Osteocyte (in vitro differentiated cells): Measurements from ENCODE around the gene WARS2. TPM values are rescaled to one million over a fixed set of nuclear protein-coding genes. Genes with fewer than 3 reads are reported as not detected.
"Not testable (repeated sequence)": the region's sequence is repeated elsewhere in the genome, so short reads cannot be mapped to it uniquely, and the experiment has no call there.

ENCODE experiments used
- DNase-seq: peaks from one replicate; pipeline ENCODE4 v3.0.0; 2021; ENCODE audit warnings: mixed read lengths; ENCODE audit not compliant: unreplicated experiment; ENCODE audit errors: extremely low spot score
- H3K27ac Mint-ChIP-seq: one replicate; pipeline ENCODE4 v1.8.0; 2021; ENCODE audit warnings: mild to moderate bottlenecking, mixed read lengths; ENCODE audit not compliant: unreplicated experiment
- H3K27me3 Mint-ChIP-seq: one replicate; pipeline ENCODE4 v1.8.0; 2021; ENCODE audit warnings: mixed read lengths; ENCODE audit not compliant: unreplicated experiment
- H3K36me3 Mint-ChIP-seq: one replicate; pipeline ENCODE4 v1.8.0; 2021; ENCODE audit warnings: mixed read lengths; ENCODE audit not compliant: unreplicated experiment
- H3K4me1 Mint-ChIP-seq: one replicate; pipeline ENCODE4 v1.8.0; 2021; ENCODE audit warnings: mixed read lengths; ENCODE audit not compliant: unreplicated experiment
- H3K4me3 Mint-ChIP-seq: one replicate; pipeline ENCODE4 v1.8.0; 2021; ENCODE audit warnings: mild to moderate bottlenecking, moderate library complexity, mixed read lengths; ENCODE audit not compliant: unreplicated experiment
- H3K9me3 Mint-ChIP-seq: one replicate; pipeline ENCODE4 v1.8.0; 2021; ENCODE audit warnings: mixed read lengths; ENCODE audit not compliant: unreplicated experiment
- total RNA-seq: library from RNA; stranded (reverse); gene quantifications from 2 replicates; pipeline ENCODE4 v1.2.1, GENCODE V29; 2021
- TF ChIP-seq, protein P1 (sequence below): fragments of 200-600 bp; sonication (generic); IDR thresholded peaks from 2 replicates; pipeline ENCODE4 v1.5.0; 2021; ENCODE audit warnings: antibody characterized with exemption, mild to moderate bottlenecking, moderate library complexity

Gene WARS2
- total RNA-seq, 1 donor from 2014 or later, result 13.2 TPM

DNA sequence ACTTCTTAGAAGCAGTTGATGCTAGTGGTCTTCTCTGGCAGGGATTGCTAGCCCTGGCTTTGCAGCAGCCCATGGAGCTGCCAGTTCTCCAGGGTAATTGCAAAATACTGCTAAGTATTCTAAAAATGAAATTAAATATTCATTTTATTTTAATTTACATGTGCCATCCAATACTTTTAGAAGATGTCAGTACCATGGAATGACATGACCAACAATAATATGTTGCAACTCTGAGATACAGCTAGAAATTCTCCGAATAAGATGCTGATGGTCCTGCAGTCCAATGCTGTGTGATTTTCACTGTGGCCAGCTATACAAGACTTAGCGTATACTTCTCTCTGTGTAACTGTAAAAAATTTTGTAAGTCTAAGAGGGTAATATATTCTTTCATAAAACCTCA is 20.0 kb upstream of the WARS2 start:
- Mint-ChIP-seq H3K27ac (no peak overlapping the region), H3K4me3 (no peak overlapping the region)

DNA sequence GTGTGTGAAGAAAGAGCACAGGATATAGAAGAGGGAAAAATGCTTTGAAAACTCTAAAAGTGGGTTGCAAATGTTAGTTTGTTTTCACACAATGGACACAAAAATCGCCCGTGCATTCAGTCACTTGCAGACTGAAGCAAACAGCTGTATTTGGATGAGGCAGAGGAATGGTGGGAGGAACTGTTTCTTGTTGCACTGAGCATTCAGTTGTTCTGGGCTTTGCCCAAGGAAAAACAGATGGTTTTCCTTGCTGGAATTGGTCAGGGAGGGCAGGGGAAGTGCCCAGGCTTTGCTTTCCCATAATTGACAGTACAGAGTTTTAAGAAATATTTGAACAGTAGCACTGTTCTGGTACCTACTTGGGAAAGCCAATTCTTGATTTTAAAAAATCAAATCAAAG is 19.5 kb upstream of the WARS2 start:
- no peaks in the 10 kb centered on the region for H3K27me3 Mint-ChIP-seq
- H3K36me3 Mint-ChIP-seq, result peaks cover 25% of the 10 kb centered on the region

More for the DNA sequence above, 20.0 kb upstream of the WARS2 start:
- no peak for DNase-seq
- Mint-ChIP-seq H3K27me3 (no peaks in the 10 kb centered on the region), H3K9me3 (peaks cover 6% of the 10 kb centered on the region), H3K4me1 (no peaks in the 10 kb centered on the region), H3K36me3 (peaks cover 23% of the 10 kb centered on the region)
- TF ChIP-seq, protein P1, sequence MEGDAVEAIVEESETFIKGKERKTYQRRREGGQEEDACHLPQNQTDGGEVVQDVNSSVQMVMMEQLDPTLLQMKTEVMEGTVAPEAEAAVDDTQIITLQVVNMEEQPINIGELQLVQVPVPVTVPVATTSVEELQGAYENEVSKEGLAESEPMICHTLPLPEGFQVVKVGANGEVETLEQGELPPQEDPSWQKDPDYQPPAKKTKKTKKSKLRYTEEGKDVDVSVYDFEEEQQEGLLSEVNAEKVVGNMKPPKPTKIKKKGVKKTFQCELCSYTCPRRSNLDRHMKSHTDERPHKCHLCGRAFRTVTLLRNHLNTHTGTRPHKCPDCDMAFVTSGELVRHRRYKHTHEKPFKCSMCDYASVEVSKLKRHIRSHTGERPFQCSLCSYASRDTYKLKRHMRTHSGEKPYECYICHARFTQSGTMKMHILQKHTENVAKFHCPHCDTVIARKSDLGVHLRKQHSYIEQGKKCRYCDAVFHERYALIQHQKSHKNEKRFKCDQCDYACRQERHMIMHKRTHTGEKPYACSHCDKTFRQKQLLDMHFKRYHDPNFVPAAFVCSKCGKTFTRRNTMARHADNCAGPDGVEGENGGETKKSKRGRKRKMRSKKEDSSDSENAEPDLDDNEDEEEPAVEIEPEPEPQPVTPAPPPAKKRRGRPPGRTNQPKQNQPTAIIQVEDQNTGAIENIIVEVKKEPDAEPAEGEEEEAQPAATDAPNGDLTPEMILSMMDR, result no peak

DNA sequence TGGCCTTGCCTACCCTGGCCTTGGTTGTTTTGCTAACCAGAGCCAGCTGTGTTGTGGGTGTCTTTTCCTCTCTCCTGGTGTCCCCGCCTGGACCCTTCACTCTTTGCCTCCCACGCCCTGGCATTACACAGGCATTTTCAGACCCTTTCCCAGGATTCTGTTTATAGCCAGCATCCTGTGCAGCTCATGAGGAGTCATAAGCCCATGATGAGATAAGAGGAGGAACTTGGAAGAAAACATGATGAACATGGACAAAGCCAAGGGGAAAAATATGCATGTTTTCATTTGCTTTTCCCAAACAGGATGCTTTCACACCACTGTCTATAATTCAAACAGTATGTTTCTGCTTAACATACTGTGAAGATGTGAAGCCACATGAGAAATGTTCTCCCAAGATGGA is 18.7 kb upstream of the WARS2 start:
- Mint-ChIP-seq H3K4me1 (no peaks in the 10 kb centered on the region), H3K36me3 (peaks cover 26% of the 10 kb centered on the region), H3K27ac (no peak overlapping the region), H3K9me3 (peaks cover 11% of the 10 kb centered on the region), H3K4me3 (no peak overlapping the region), H3K27me3 (no peaks in the 10 kb centered on the region)
- no peak for DNase-seq
- TF ChIP-seq, protein P1, result no peak

More for the DNA sequence above, 19.5 kb upstream of the WARS2 start:
- TF ChIP-seq, protein P1, result no peak
- Mint-ChIP-seq H3K4me3 (no peak overlapping the region), H3K9me3 (peaks cover 10% of the 10 kb centered on the region), H3K4me1 (no peaks in the 10 kb centered on the region), H3K27ac (no peak overlapping the region)
- DNase-seq, result no peak

DNA sequence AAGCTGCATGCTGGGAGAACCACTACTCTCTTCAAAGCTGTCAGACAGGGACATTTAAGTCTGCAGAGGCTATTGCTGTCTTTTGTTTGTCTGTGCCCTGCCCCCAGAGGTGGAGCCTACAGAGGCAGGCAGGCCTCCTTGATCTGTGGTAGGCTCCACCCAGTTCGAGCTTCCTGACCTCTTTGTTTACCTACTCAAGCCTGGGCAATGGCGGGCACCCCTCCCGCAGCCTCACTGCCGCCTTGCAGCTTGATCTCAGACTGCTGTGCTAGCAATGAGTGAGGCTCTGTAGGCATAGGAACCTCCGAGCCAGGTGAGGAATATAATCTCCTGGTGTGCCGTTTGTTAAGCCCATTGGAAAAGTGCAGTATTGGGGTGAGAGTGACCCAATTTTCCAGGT is 16.3 kb upstream of the WARS2 start:
- not testable (repeated sequence) for DNase-seq, H3K4me3 Mint-ChIP-seq, H3K4me1 Mint-ChIP-seq, H3K27ac Mint-ChIP-seq, H3K27me3 Mint-ChIP-seq
- peaks cover 11% of the 10 kb centered on the region for H3K9me3 Mint-ChIP-seq
- peaks cover 28% of the 10 kb centered on the region for H3K36me3 Mint-ChIP-seq

DNA sequence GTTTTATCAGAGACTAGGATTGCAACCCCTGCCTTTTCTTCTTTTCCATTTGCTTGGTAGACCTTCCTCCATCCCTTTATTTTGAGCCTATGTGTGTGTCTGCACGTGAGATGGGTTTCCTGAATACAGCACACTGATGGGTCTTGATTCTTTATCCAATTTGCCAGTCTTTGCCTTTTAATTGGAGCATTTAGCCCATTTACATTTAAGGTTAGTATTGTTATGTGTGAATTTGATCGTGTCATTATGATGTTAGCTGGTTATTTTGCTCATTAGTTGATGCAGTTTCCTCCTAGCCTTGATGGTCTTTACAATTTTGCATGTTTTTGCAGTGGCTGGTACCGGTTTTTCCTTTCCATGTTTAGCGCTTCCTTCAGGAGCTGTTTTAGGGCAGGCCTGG is 14.6 kb upstream of the WARS2 start:
- Mint-ChIP-seq H3K9me3 (peaks cover 11% of the 10 kb centered on the region), H3K36me3 (peaks cover 26% of the 10 kb centered on the region)
- not testable (repeated sequence) for DNase-seq, H3K27ac Mint-ChIP-seq, H3K4me3 Mint-ChIP-seq, H3K27me3 Mint-ChIP-seq, H3K4me1 Mint-ChIP-seq

DNA sequence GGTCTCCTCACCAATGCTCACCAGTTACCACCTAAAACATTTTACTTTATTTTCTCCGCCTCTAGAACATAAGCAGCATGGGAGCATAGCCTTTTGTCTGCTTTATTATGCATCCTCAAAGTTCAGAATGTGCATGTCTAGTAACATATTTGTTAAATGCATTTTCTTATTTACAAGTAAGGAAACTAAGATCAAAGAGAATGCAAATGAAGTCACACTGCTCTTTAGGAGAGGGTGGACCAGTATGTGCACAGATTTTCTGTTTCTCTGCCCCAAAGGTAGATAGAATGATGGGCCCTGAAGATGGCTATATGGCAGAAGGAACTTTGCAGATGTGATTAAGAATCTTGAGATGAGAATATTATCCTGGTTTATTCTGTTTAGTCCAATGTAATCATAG is 9.7 kb upstream of the WARS2 start:
- Mint-ChIP-seq H3K27me3 (no peaks in the 10 kb centered on the region), H3K4me3 (no peak overlapping the region), H3K9me3 (peaks cover 3% of the 10 kb centered on the region), H3K27ac (no peak overlapping the region), H3K36me3 (peaks cover 7% of the 10 kb centered on the region), H3K4me1 (no peaks in the 10 kb centered on the region)
- TF ChIP-seq, protein P1, result no peak
- DNase-seq, result no peak
